Activated naive CD8-positive, alpha-beta T cell treated with anti-CD3 and anti-CD28 coated beads, Interleukin-2, amount 50 U/mL, for 24 hours (primary cell): ENCODE data around the gene RNH1.

ENCODE experiments used
- ATAC-seq: fragments of 150-1000 bp; cut with Tn5 transposase; one replicate; pipeline ENCODE4 v1.10.0; 2021
- DNase-seq: peaks from one replicate; pipeline ENCODE4 v3.0.0; 2021
- H3K27ac Mint-ChIP-seq: one replicate; pipeline ENCODE4 v1.8.0; 2021; ENCODE audit warnings: mild to moderate bottlenecking, mixed read lengths
- H3K27me3 Mint-ChIP-seq: one replicate; pipeline ENCODE4 v1.8.0; 2021; ENCODE audit warnings: mixed read lengths
- H3K36me3 Mint-ChIP-seq: one replicate; pipeline ENCODE4 v1.8.0; 2021; ENCODE audit warnings: low read depth, mixed read lengths
- H3K4me1 Mint-ChIP-seq: one replicate; pipeline ENCODE4 v1.8.0; 2021; ENCODE audit warnings: mixed read lengths
- H3K4me3 Mint-ChIP-seq: one replicate; pipeline ENCODE4 v1.8.0; 2021; ENCODE audit warnings: mild to moderate bottlenecking, moderate library complexity, mixed read lengths
- H3K9me3 Mint-ChIP-seq: one replicate; pipeline ENCODE4 v1.8.0; 2021; ENCODE audit warnings: mixed read lengths

Gene RNH1

GRCh38 chr11:541433-541885 is 34.4 kb upstream of the RNH1 start:
- DNase-seq (no peak), ATAC-seq (no peak)
- no peaks in the 10 kb centered on the region for H3K9me3 Mint-ChIP-seq
- no peaks in the 10 kb centered on the region for H3K36me3 Mint-ChIP-seq
- H3K27ac Mint-ChIP-seq, result no peak overlapping the region
- H3K4me3 Mint-ChIP-seq, result no peak overlapping the region
- no peaks in the 10 kb centered on the region for H3K27me3 Mint-ChIP-seq
- peaks cover 13% of the 10 kb centered on the region for H3K4me1 Mint-ChIP-seq

GRCh38 chr11:540583-541432 is 33.8 kb upstream of the RNH1 start:
- no peak for ATAC-seq
- H3K36me3 Mint-ChIP-seq, result no peaks in the 10 kb centered on the region
- DNase-seq, result no peak
- no peak overlapping the region for H3K27ac Mint-ChIP-seq
- no peaks in the 10 kb centered on the region for H3K27me3 Mint-ChIP-seq
- H3K4me3 Mint-ChIP-seq, result no peak overlapping the region
- H3K4me1 Mint-ChIP-seq, result peaks cover 17% of the 10 kb centered on the region
- no peaks in the 10 kb centered on the region for H3K9me3 Mint-ChIP-seq

GRCh38 chr11:539971-540481 is 33.0 kb upstream of the RNH1 start:
- Mint-ChIP-seq H3K4me1 (peaks cover 17% of the 10 kb centered on the region), H3K9me3 (no peaks in the 10 kb centered on the region), H3K27me3 (no peaks in the 10 kb centered on the region), H3K27ac (no peak overlapping the region), H3K36me3 (no peaks in the 10 kb centered on the region), H3K4me3 (no peak overlapping the region)
- ATAC-seq (no peak), DNase-seq (no peak)

GRCh38 chr11:538431-539051 is 31.5 kb upstream of the RNH1 start:
- DNase-seq (no peak), ATAC-seq (no peak)
- Mint-ChIP-seq H3K27me3 (no peaks in the 10 kb centered on the region), H3K27ac (no peak overlapping the region), H3K9me3 (no peaks in the 10 kb centered on the region), H3K4me1 (peaks cover 17% of the 10 kb centered on the region), H3K36me3 (no peaks in the 10 kb centered on the region), H3K4me3 (peak overlapping the region; percentile 61)

GRCh38 chr11:537622-538430 is 30.8 kb upstream of the RNH1 start:
- Mint-ChIP-seq H3K9me3 (no peaks in the 10 kb centered on the region), H3K27ac (peak overlapping the region; percentile 69), H3K4me1 (peaks cover 17% of the 10 kb centered on the region), H3K27me3 (no peaks in the 10 kb centered on the region), H3K4me3 (peak overlapping the region; percentile 90), H3K36me3 (no peaks in the 10 kb centered on the region)
- ATAC-seq (no peak), DNase-seq (no peak)

GRCh38 chr11:536841-537621 is 30.0 kb upstream of the RNH1 start, which contains the start of gene LRRC56:
TSS of gene LRRC56 (plus strand) at chr11:537527. CDS start at chr11:540685, 3,158 bp downstream.
- Mint-ChIP-seq H3K36me3 (peaks cover under 1% of the 10 kb centered on the region), H3K4me3 (peak within 1 kb of the TSS; percentile 90), H3K27ac (peak within 1 kb of the TSS; percentile 92), H3K4me1 (peaks cover 17% of the 10 kb centered on the region), H3K27me3 (no peaks in the 10 kb centered on the region), H3K9me3 (no peaks in the 10 kb centered on the region)
- DNase-seq, result peak; percentile 92
- peak; percentile 44 for ATAC-seq

- H3K9me3 Mint-ChIP-seq, result no peaks in the 10 kb centered on the region
- peak within 1 kb of the TSS; percentile 92 for H3K27ac Mint-ChIP-seq
- DNase-seq (peak; percentile 98), ATAC-seq (peak; percentile 90)
- peaks cover 2% of the 10 kb centered on the region for H3K36me3 Mint-ChIP-seq
- H3K27me3 Mint-ChIP-seq, result no peaks in the 10 kb centered on the region
- H3K4me3 Mint-ChIP-seq, result peak within 1 kb of the TSS; percentile 90
- H3K4me1 Mint-ChIP-seq, result peaks cover 17% of the 10 kb centered on the region
These were observed 28.7 kb upstream of the RNH1 start, which contains the start of gene HRAS for GRCh38 chr11:535519-536454. TSS of gene HRAS (minus strand) at chr11:535576.

- no peak for DNase-seq
These were observed 28.1 kb upstream of the RNH1 start for GRCh38 chr11:535210-535518.

GRCh38 chr11:534396-535209 is 27.6 kb upstream of the RNH1 start:
- peaks cover 17% of the 10 kb centered on the region for H3K4me1 Mint-ChIP-seq
- peaks cover 2% of the 10 kb centered on the region for H3K36me3 Mint-ChIP-seq
- H3K9me3 Mint-ChIP-seq, result no peaks in the 10 kb centered on the region
- H3K27me3 Mint-ChIP-seq, result no peaks in the 10 kb centered on the region
- peak; percentile 0 for ATAC-seq
- H3K4me3 Mint-ChIP-seq, result peak overlapping the region; percentile 74
- DNase-seq, result peak; percentile 41
- H3K27ac Mint-ChIP-seq, result no peak overlapping the region

More at GRCh38 chr11:535210-535518, 28.1 kb upstream of the RNH1 start:
- Mint-ChIP-seq H3K27me3 (no peaks in the 10 kb centered on the region), H3K36me3 (peaks cover 2% of the 10 kb centered on the region), H3K4me1 (peaks cover 17% of the 10 kb centered on the region), H3K27ac (no peak overlapping the region), H3K9me3 (no peaks in the 10 kb centered on the region), H3K4me3 (no peak overlapping the region)
- ATAC-seq, result peak; percentile 4

GRCh38 chr11:533586-534395 is 26.7 kb upstream of the RNH1 start:
- Mint-ChIP-seq H3K4me3 (peak overlapping the region; percentile 74), H3K27me3 (no peaks in the 10 kb centered on the region), H3K4me1 (peaks cover 16% of the 10 kb centered on the region), H3K9me3 (no peaks in the 10 kb centered on the region), H3K27ac (no peak overlapping the region), H3K36me3 (peaks cover 2% of the 10 kb centered on the region)
- DNase-seq (no peak), ATAC-seq (no peak)

GRCh38 chr11:532986-533585 is 26.0 kb upstream of the RNH1 start:
- H3K4me1 Mint-ChIP-seq, result peaks cover 13% of the 10 kb centered on the region
- DNase-seq, result no peak
- no peaks in the 10 kb centered on the region for H3K9me3 Mint-ChIP-seq
- H3K27me3 Mint-ChIP-seq, result no peaks in the 10 kb centered on the region
- H3K4me3 Mint-ChIP-seq, result no peak overlapping the region
- peaks cover 2% of the 10 kb centered on the region for H3K36me3 Mint-ChIP-seq
- H3K27ac Mint-ChIP-seq, result no peak overlapping the region
- no peak for ATAC-seq
